Measurements from ENCODE around the gene CHST13. TPM values are rescaled to one million over a fixed set of nuclear protein-coding genes. Genes with fewer than 3 reads are reported as not detected.

Gene CHST13
- total RNA-seq, 1 experiment from 2014 or later, result 0.91 TPM

GRCh38 chr3:126569390-126569975 lies 45.5 kb downstream of the CHST13 start:
- Histone ChIP-seq H3K4me1 (ENCODE audit: control insufficient read depth in 1 of 2, insufficient read depth in 2 of 2, low read length in 2 of 2) (no peaks in the 10 kb centered on the region), H2AFZ (ENCODE audit: low read depth, low read length, poor library complexity, severe bottlenecking) (no peak overlapping the region), H3K27ac (ENCODE audit: low read depth, low read length) (no peak overlapping the region), H3K9ac (ENCODE audit: low read length) (no peak overlapping the region), H3K9me3 (ENCODE audit: control insufficient read depth in 1 of 2, insufficient read depth in 1 of 2, low read depth in 1 of 2, low read length in 2 of 2) (no peaks in the 10 kb centered on the region), H3K27me3 (ENCODE audit: insufficient read depth, low read length) (no peaks in the 10 kb centered on the region), H4K20me1 (ENCODE audit: insufficient read depth) (no peaks in the 10 kb centered on the region), H3K36me3 (ENCODE audit: control insufficient read depth in 1 of 2, insufficient read depth in 2 of 2, low read length in 2 of 2) (no peaks in the 10 kb centered on the region), H3K9me2 (ENCODE audit: insufficient read depth) (no peaks in the 10 kb centered on the region), H3K4me2 (ENCODE audit: low read length) (no peak overlapping the region), H3K79me2 (ENCODE audit: insufficient read depth, low read length) (no peaks in the 10 kb centered on the region), H3K4me3 (replicated peaks in 1 of 2; ENCODE audit: low read depth in 1 of 2, low read length in 2 of 2) (no peak overlapping the region)
- RAD21 ChIA-PET (ENCODE audit: low non-redundant PET in 1 of 2, low total read pairs in 2 of 2, uncharacterized antibody in 2 of 2, unreplicated experiment in 2 of 2), result no interaction called here
- TF ChIP-seq EZH2 (IDR thresholded peaks at IDR 0.05), result no peak
- TF ChIP-seq CBX3 (IDR thresholded peaks at IDR 0.05; ENCODE audit: low read depth), result no peak
- no peak for TF ChIP-seq SP1 (IDR thresholded peaks at IDR 0.05; ENCODE audit: low read depth)
- TF ChIP-seq ATF3 (IDR thresholded peaks at IDR 0.05), result no peak
- no peak for TF ChIP-seq JUND (IDR thresholded peaks at IDR 0.05)
- TF ChIP-seq ZFX (IDR thresholded peaks at IDR 0.05), result no peak
- no peak for TF ChIP-seq FOSL1 (IDR thresholded peaks at IDR 0.05; ENCODE audit: low read depth)
- TF ChIP-seq ZBTB33 (IDR thresholded peaks at IDR 0.05; ENCODE audit: extremely low read depth, insufficient replicate concordance, low read length), result no peak
- no peak for TF ChIP-seq RAD21 (IDR thresholded peaks at IDR 0.05; ENCODE audit: low read depth)
- no peak for TF ChIP-seq YY1 (IDR thresholded peaks at IDR 0.05; ENCODE audit: extremely low read depth, insufficient replicate concordance, low read depth, low read length)
- no peak for TF ChIP-seq EZH2phosphoT487 (IDR thresholded peaks at IDR 0.05; ENCODE audit: borderline replicate concordance)
- no peak for TF ChIP-seq CTCF (IDR thresholded peaks at IDR 0.05 in 2 of 3, conservative IDR thresholded peaks at IDR 0.05 in 1 of 3; ENCODE audit: borderline replicate concordance in 1 of 3, insufficient read depth in 1 of 3, low read depth in 2 of 3, low read length in 2 of 3)
- DNase-seq (ENCODE audit: low read depth, low spot score) (no peak), ATAC-seq (no peak)
- no TSS peak for BruUV-seq (replicated peaks)
- intact Hi-C loops (cut with micrococcal nuclease), result no loop called here
- CTCF ChIA-PET, result interaction anchor here (1.5 kb wide), 1 partner anchor 47 kb away, joined by 3 read pairs; no protein-coding TSS in a partner anchor
- POLR2A ChIA-PET, result no interaction called here

Measured in HCT116 (cell line).